Lower lobe of right lung (tissue), 2 donors: ENCODE data around the gene SNTG2. TPM values are rescaled to one million over a fixed set of nuclear protein-coding genes. Genes with fewer than 3 reads are reported as not detected.

Experiments used
- ATAC-seq, 2 donors: fragments of 200-7000 bp; cut with Tn5 transposase; one replicate each; pipeline ENCODE4 v1.9.1; 2020 to 2022; ENCODE audit warnings: mild to moderate bottlenecking in 2 of 2, moderate library complexity in 2 of 2
- DNase-seq: peaks from one replicate; pipeline ENCODE4 v3.0.0-alpha.2; 2020
- H3K27ac ChIP-seq: fragments of 200-600 bp; one replicate; pipeline ENCODE4 v1.8.0; 2022
- H3K27me3 ChIP-seq: fragments of 200-600 bp; one replicate; pipeline ENCODE4 v1.8.0; 2022; ENCODE audit warnings: low read depth
- H3K36me3 ChIP-seq: fragments of 200-600 bp; one replicate; pipeline ENCODE4 v1.8.0; 2022; ENCODE audit warnings: mild to moderate bottlenecking
- H3K4me1 ChIP-seq: fragments of 200-600 bp; one replicate; pipeline ENCODE4 v1.8.0; 2022
- H3K4me3 ChIP-seq: fragments of 200-600 bp; one replicate; pipeline ENCODE4 v1.8.0; 2022; ENCODE audit warnings: mild to moderate bottlenecking
- H3K9me3 ChIP-seq: fragments of 200-600 bp; one replicate; pipeline ENCODE4 v1.8.0; 2022
- CTCF ChIP-seq: fragments of 200-600 bp; IDR thresholded peaks from one replicate; pipeline ENCODE4 v1.8.0; 2022; ENCODE audit warnings: antibody characterized with exemption, mild to moderate bottlenecking
- intact Hi-C: fragments of 100-400 bp; cut with DNase I; formaldehyde crosslinking; loops from one replicate; pipeline ENCODE4 v1.11.0; 2022
- total RNA-seq: library from RNA; stranded (reverse); fragmentation: NEBNext Ultra II Directional; extraction: Animal tissue kit (Norgen Biotek cat#: 25700); gene quantifications from one replicate; pipeline ENCODE4 v1.2.1, GENCODE V29; 2021
- donor health status: DM: no; HTN: yes; CAD: no; lungs with severe emphysema.

Gene SNTG2
- total RNA-seq, 1 donor from 2014 or later = 1.4 TPM

GRCh38 chr2:1072250-1072649 is 121.6 kb downstream of the SNTG2 start:
- DNase-seq (no peak), ATAC-seq (no peak)
- H3K27me3 ChIP-seq = no peaks in the 10 kb centered on the region
- H3K4me3 ChIP-seq = no peak overlapping the region
- H3K36me3 ChIP-seq = no peaks in the 10 kb centered on the region
- intact Hi-C loops = no loop called here
- TF ChIP-seq CTCF = no peak
- no peaks in the 10 kb centered on the region for H3K4me1 ChIP-seq
- no peak overlapping the region for H3K27ac ChIP-seq
- no peaks in the 10 kb centered on the region for H3K9me3 ChIP-seq

- no peak for DNase-seq
- H3K27me3 ChIP-seq = no peaks in the 10 kb centered on the region
- intact Hi-C loops = no loop called here
- H3K36me3 ChIP-seq = no peaks in the 10 kb centered on the region
- no peaks in the 10 kb centered on the region for H3K9me3 ChIP-seq
- no peak overlapping the region for H3K4me3 ChIP-seq
- H3K4me1 ChIP-seq = no peaks in the 10 kb centered on the region
- H3K27ac ChIP-seq = no peak overlapping the region
- no peak for ATAC-seq
- no peak for TF ChIP-seq CTCF
Measured at GRCh38 chr2:1077911-1078310, 127.3 kb downstream of the SNTG2 start.

GRCh38 chr2:1078326-1078725 is 127.7 kb downstream of the SNTG2 start:
- Histone ChIP-seq H3K9me3 (no peaks in the 10 kb centered on the region), H3K36me3 (no peaks in the 10 kb centered on the region), H3K4me3 (no peak overlapping the region), H3K27ac (no peak overlapping the region), H3K27me3 (no peaks in the 10 kb centered on the region), H3K4me1 (no peaks in the 10 kb centered on the region)
- DNase-seq = no peak
- intact Hi-C loops = no loop called here
- no peak for TF ChIP-seq CTCF
- ATAC-seq = no peak

- ATAC-seq (no peak), DNase-seq (no peak)
- intact Hi-C loops = no loop called here
- no peak for TF ChIP-seq CTCF
- no peaks in the 10 kb centered on the region for H3K9me3 ChIP-seq
- no peak overlapping the region for H3K27ac ChIP-seq
- H3K4me3 ChIP-seq = no peak overlapping the region
- no peaks in the 10 kb centered on the region for H3K27me3 ChIP-seq
- H3K36me3 ChIP-seq = no peaks in the 10 kb centered on the region
- H3K4me1 ChIP-seq = no peaks in the 10 kb centered on the region
Measured at GRCh38 chr2:1079873-1080799, 129.5 kb downstream of the SNTG2 start.

- no peaks in the 10 kb centered on the region for H3K9me3 ChIP-seq
- no peaks in the 10 kb centered on the region for H3K27me3 ChIP-seq
- no peak overlapping the region for H3K27ac ChIP-seq
- no peaks in the 10 kb centered on the region for H3K36me3 ChIP-seq
- DNase-seq (no peak), ATAC-seq (peak in 1 of 2 donors; percentile 39)
- H3K4me1 ChIP-seq = no peaks in the 10 kb centered on the region
- no peak for TF ChIP-seq CTCF
- H3K4me3 ChIP-seq = no peak overlapping the region
- intact Hi-C loops = no loop called here
Measured at GRCh38 chr2:1081451-1082225, 131.0 kb downstream of the SNTG2 start.
